SK-N-SH (cell line): ENCODE results near the gene APOL4. TPM values are rescaled to one million over a fixed set of nuclear protein-coding genes. Genes with fewer than 3 reads are reported as not detected.

Source experiments
- CTCF ChIA-PET: fragments of 300-600, 350-600 bp; formaldehyde crosslinking; extraction: SDS; loops from one replicate; lab custom pipeline; 2021; lab: Yijun Ruan, JAX
- POLR2A ChIA-PET: fragments of 350-600 bp; sonication (Branson Sonifier 250); formaldehyde crosslinking; extraction: SDS; loops from one replicate; lab custom pipeline; 2020; ENCODE audit warnings: antibody characterized with exemption, inconsistent platforms; lab: Yijun Ruan, JAX
- DNase-seq: peaks from one replicate; pipeline ENCODE4 v3.0.0; 2012
- H2AFZ ChIP-seq: fragments of 200-600 bp; sonication (generic); 2 replicates; pipeline ENCODE4 v1.8.1; 2016; ENCODE audit warnings: antibody characterized with exemption, mild to moderate bottlenecking, low read depth
- H3F3A ChIP-seq: fragments of 200-600 bp; sonication (generic); replicated peaks from 2 replicates; pipeline ENCODE3; 2016; ENCODE audit warnings: antibody characterized with exemption, mild to moderate bottlenecking; ENCODE audit not compliant: insufficient read depth
- H3K27ac ChIP-seq, 2 experiments: fragments of 200-500 bp in 1 of 2; fragments of 200-600 bp in 1 of 2; sonication (Bioruptor generic) in 1 of 2; sonication (generic), shearing (Covaris generic) in 1 of 2; 2 replicates each; pipeline versions ENCODE4 v1.5.1 to v1.6.1; 2014 to 2016; ENCODE audit warnings: low read depth in 2 of 2, inconsistent platforms in 1 of 2, low read length in 1 of 2, mild to moderate bottlenecking in 1 of 2, mixed read lengths in 1 of 2
- H3K27me3 ChIP-seq: fragments of 200-600 bp; sonication (generic), shearing (Covaris generic); 2 replicates; pipeline ENCODE4 v1.6.1; 2016; ENCODE audit warnings: mixed run types; ENCODE audit not compliant: insufficient read depth
- H3K36me3 ChIP-seq, 2 experiments: fragments of 200-500 bp in 1 of 2; fragments of 200-600 bp in 1 of 2; sonication (Bioruptor generic) in 1 of 2; sonication (generic) in 1 of 2; replicated peaks in 1 of 2; 2 replicates each; pipeline versions ENCODE3 to v1.5.1; 2014 to 2016; ENCODE audit warnings: low read length in 1 of 2, mild to moderate bottlenecking in 1 of 2; ENCODE audit not compliant: insufficient read depth in 2 of 2, control insufficient read depth in 1 of 2
- H3K4me1 ChIP-seq, 2 experiments: fragments of 200-500 bp in 1 of 2; fragments of 200-600 bp in 1 of 2; sonication (Bioruptor generic) in 1 of 2; sonication (generic), shearing (Covaris generic) in 1 of 2; 2 replicates each; pipeline versions ENCODE4 v1.5.1 to v1.6.1; 2014 to 2016; ENCODE audit warnings: low read depth in 1 of 2, low read length in 1 of 2, mixed run types in 1 of 2; ENCODE audit not compliant: insufficient read depth in 2 of 2, control insufficient read depth in 1 of 2
- H3K4me2 ChIP-seq: fragments of 200-600 bp; sonication (generic), shearing (Covaris generic); 2 replicates; pipeline ENCODE4 v1.6.1; 2017; ENCODE audit warnings: mixed run types
- H3K4me3 ChIP-seq, 2 experiments: fragments of 200-500 bp in 1 of 2; fragments of 200-600 bp in 1 of 2; sonication (Bioruptor generic) in 1 of 2; sonication (generic), shearing (Covaris generic) in 1 of 2; 2 replicates each; pipeline versions ENCODE4 v1.5.1 to v1.8.1; 2014 to 2016; ENCODE audit warnings: low read depth in 2 of 2, inconsistent platforms in 1 of 2, low read length in 1 of 2, mild to moderate bottlenecking in 1 of 2, mixed read lengths in 1 of 2, moderate library complexity in 1 of 2
- H3K79me2 ChIP-seq: fragments of 200-600 bp; sonication (generic); 2 replicates; pipeline ENCODE4 v1.8.1; 2017; ENCODE audit warnings: mild to moderate bottlenecking; ENCODE audit not compliant: insufficient read depth
- H3K9ac ChIP-seq: fragments of 200-600 bp; sonication (generic); 2 replicates; pipeline ENCODE4 v1.6.1; 2017; ENCODE audit warnings: mixed run types
- H3K9me2 ChIP-seq: fragments of 200-600 bp; sonication (generic); 2 replicates; pipeline ENCODE4 v1.6.1; 2017; ENCODE audit warnings: mixed run types
- H3K9me3 ChIP-seq: fragments of 200-600 bp; sonication (generic); 2 replicates; pipeline ENCODE4 v1.6.1; 2017; ENCODE audit warnings: mixed run types, mild to moderate bottlenecking, moderate library complexity
- H4K20me1 ChIP-seq: fragments of 200-600 bp; sonication (generic); 2 replicates; pipeline ENCODE4 v1.6.1; 2017; ENCODE audit warnings: mild to moderate bottlenecking, mixed run types; ENCODE audit not compliant: insufficient read depth
- CHD2 ChIP-seq: fragments of 150-350 bp; IDR thresholded peaks from 2 replicates; pipeline ENCODE4 v1.6.1; 2018; ENCODE audit warnings: low read length; ENCODE audit not compliant: partially characterized antibody
- ELF1 ChIP-seq: IDR thresholded peaks from 2 replicates; pipeline ENCODE4 v1.4.0; 2012
- EP300 ChIP-seq, 2 experiments: IDR thresholded peaks; 2 replicates each; pipeline versions ENCODE4 v1.4.0 to v1.6.1; 2012; ENCODE audit warnings: borderline replicate concordance in 1 of 2, low read depth in 1 of 2, low read length in 1 of 2
- EZH2phosphoT487 ChIP-seq: fragments of 200-600 bp; sonication (generic); IDR thresholded peaks from 2 replicates; pipeline ENCODE4 v1.6.1; 2017; ENCODE audit warnings: low read depth, mixed run types, mild to moderate bottlenecking, antibody characterized with exemption, moderate library complexity, borderline replicate concordance
- FOSL2 ChIP-seq: IDR thresholded peaks from 2 replicates; pipeline ENCODE4 v1.4.0; 2012; ENCODE audit warnings: low read depth, mild to moderate bottlenecking, moderate library complexity, borderline replicate concordance
- FOXM1 ChIP-seq: IDR thresholded peaks from 2 replicates; pipeline ENCODE4 v1.4.0; 2012; ENCODE audit warnings: low read depth, mild to moderate bottlenecking
- GABPA ChIP-seq: IDR thresholded peaks from 2 replicates; pipeline ENCODE4 v1.4.0; 2012; ENCODE audit warnings: low read depth, mild to moderate bottlenecking
- GATA2 ChIP-seq: sonication (generic); formaldehyde crosslinking; IDR thresholded peaks from 2 replicates; pipeline ENCODE4 v1.5.0; 2020; ENCODE audit warnings: mild to moderate bottlenecking, missing genetic modification reagents
- IRF3 ChIP-seq: fragments of 150-350 bp; IDR thresholded peaks from 2 replicates; pipeline ENCODE4 v1.6.1; 2016; ENCODE audit warnings: mild to moderate bottlenecking, low read depth, low read length
- JUND ChIP-seq: IDR thresholded peaks from 2 replicates; pipeline ENCODE4 v1.4.0; 2012
- MEF2A ChIP-seq: IDR thresholded peaks from 2 replicates; pipeline ENCODE4 v1.4.0; 2012; ENCODE audit warnings: low read depth, borderline replicate concordance
- MXI1 ChIP-seq: IDR thresholded peaks from 2 replicates; pipeline ENCODE4 v1.6.1; 2012; ENCODE audit warnings: mild to moderate bottlenecking, low read depth, low read length, improper control_type of control experiment
- NFIC ChIP-seq: IDR thresholded peaks from 2 replicates; pipeline ENCODE4 v1.4.0; 2012; ENCODE audit warnings: borderline replicate concordance
- POLR2AphosphoS5 ChIP-seq: IDR thresholded peaks from 2 replicates; pipeline ENCODE4 v1.6.1; 2012; ENCODE audit warnings: low read depth, low read length
- RCOR1 ChIP-seq: fragments of 150-350 bp; IDR thresholded peaks from 2 replicates; pipeline ENCODE4 v1.6.1; 2017; ENCODE audit warnings: antibody characterized with exemption, low read length
- TEAD4 ChIP-seq: IDR thresholded peaks from 2 replicates; pipeline ENCODE4 v1.4.0; 2012; ENCODE audit warnings: mild to moderate bottlenecking, borderline replicate concordance; ENCODE audit not compliant: insufficient read depth
- USF2 ChIP-seq: fragments of 150-350 bp; IDR thresholded peaks from 2 replicates; pipeline ENCODE4 v1.6.1; 2017; ENCODE audit warnings: antibody characterized with exemption, low read length, low read depth, borderline replicate concordance
- YY1 ChIP-seq: IDR thresholded peaks from 2 replicates; pipeline ENCODE4 v1.4.0; 2012; ENCODE audit warnings: low read depth, mild to moderate bottlenecking
- ZBTB33 ChIP-seq: IDR thresholded peaks from 2 replicates; pipeline ENCODE4 v1.4.0; 2012; ENCODE audit warnings: low read depth, borderline replicate concordance
- WGBS: methylation state at CpG from one replicate; pipeline ENCODE4 v1.1.6; 2017; ENCODE audit warnings: low lambda C conversion rate; 5-methylcytosine and 5-hydroxymethylcytosine counted together
- polyA plus RNA-seq, 3 experiments: library from polyadenylated mRNA; depleted of rRNA; stranded (reverse); fragments of >200 nt; gene quantifications; 2 replicates each; pipeline ENCODE4 v1.2.3, GENCODE V29; 2012

APOL4 gene
- polyA plus RNA-seq, 1 of the 3 experiments (the other 2 are of a cell fraction): 0.08 TPM

GRCh38 chr22:36184433-36185025, 17.1 kb downstream of the APOL4 start (continued):
- TF ChIP-seq USF2 (no peak), MEF2A (no peak), MXI1 (no peak), NFIC (no peak), POLR2AphosphoS5 (no peak), GATA2 (CRISPR knock-in tag) (no peak), RCOR1 (no peak)

GRCh38 chr22:36183446-36183845, 18.2 kb downstream of the APOL4 start:
- no peak overlapping the region for H3K9ac ChIP-seq
- peaks cover 0 to 3% of the 10 kb centered on the region in 2 experiments; a peak in 1 of 4 replicates for H3K4me1 ChIP-seq
- DNase-seq: no peak
- H3K27me3 ChIP-seq: no peaks in the 10 kb centered on the region
- 66% methylated on average over 5 of the region's 7 CpGs for WGBS
- no peak overlapping the region for H3K4me2 ChIP-seq
- no peak overlapping the region for H3K4me3 ChIP-seq
- ChIA-PET POLR2A (no interaction called here), CTCF (interaction anchor here (0.6 to 3.0 kb wide), 8 partner anchors 8 to 103 kb away, joined by 3 to 10 read pairs (median 4); partner anchors contain the start of genes APOL2 and APOL4)
- H3F3A ChIP-seq: no peaks in the 10 kb centered on the region
- no peaks in the 10 kb centered on the region for H3K36me3 ChIP-seq
- no peaks in the 10 kb centered on the region for H3K9me3 ChIP-seq
- H3K27ac ChIP-seq: no peak overlapping the region
- no peak for TF ChIP-seq FOSL2
- no peak for TF ChIP-seq TEAD4
- no peak overlapping the region for H2AFZ ChIP-seq
- no peaks in the 10 kb centered on the region for H4K20me1 ChIP-seq
- no peaks in the 10 kb centered on the region for H3K79me2 ChIP-seq
- H3K9me2 ChIP-seq: no peaks in the 10 kb centered on the region

- Histone ChIP-seq H3K9me2 (no peaks in the 10 kb centered on the region), H3K9me3 (no peaks in the 10 kb centered on the region), H3K4me1 (peaks cover 0 to 3% of the 10 kb centered on the region in 2 experiments; a peak in 1 of 4 replicates), H4K20me1 (no peaks in the 10 kb centered on the region), H3K4me2 (no peak overlapping the region), H2AFZ (no peak overlapping the region), H3K79me2 (no peaks in the 10 kb centered on the region), H3K9ac (no peak overlapping the region), H3K4me3 (no peak overlapping the region), H3K27me3 (no peaks in the 10 kb centered on the region), H3K27ac (no peak overlapping the region), H3F3A (no peaks in the 10 kb centered on the region), H3K36me3 (no peaks in the 10 kb centered on the region)
- DNase-seq: no peak
- WGBS: 74% methylated on average over 5 of the region's 6 CpGs
- POLR2A ChIA-PET: no interaction called here
- CTCF ChIA-PET: interaction anchor here (0.6 to 3.0 kb wide), 8 partner anchors 9 to 106 kb away, joined by 3 to 10 read pairs (median 4); partner anchors contain the start of genes APOL2 and APOL4
- TF ChIP-seq ELF1 (no peak), CHD2 (no peak), FOXM1 (no peak), GABPA (no peak), IRF3 (no peak), RCOR1 (no peak), TEAD4 (no peak), FOSL2 (no peak), YY1 (no peak), EP300 (IDR thresholded peaks at IDR 0.05; ENCODE audit: borderline replicate concordance in 1 of 2, low read depth in 1 of 2, low read length in 1 of 2) (no peak), EZH2phosphoT487 (no peak), JUND (no peak), ZBTB33 (no peak), MEF2A (no peak)
Measured at GRCh38 chr22:36182857-36183256, 18.8 kb downstream of the APOL4 start.
